K562 (cell line): Measurements from ENCODE around the gene KTI12. TPM values are rescaled to one million over a fixed set of nuclear protein-coding genes. Genes with fewer than 3 reads are reported as not detected.

ENCODE experiments used
- CHD4 ChIP-seq: fragments of 200-600 bp; sonication (generic); IDR thresholded peaks from 3 replicates; pipeline ENCODE4 v1.6.1; 2012; ENCODE audit warnings: low read depth, mild to moderate bottlenecking, mixed read lengths, low read length, inconsistent platforms; ENCODE audit not compliant: insufficient read depth, insufficient replicate concordance, poor library complexity, severe bottlenecking
- CTBP1 ChIP-seq: fragments of 450-650 bp; IDR thresholded peaks from 2 replicates; pipeline ENCODE4 v1.6.1; 2016; ENCODE audit warnings: borderline replicate concordance
- HDAC2 ChIP-seq: fragments of 450-650 bp; IDR thresholded peaks from 2 replicates; pipeline ENCODE4 v1.6.1; 2016; ENCODE audit warnings: mild to moderate bottlenecking
- LARP7 ChIP-seq: fragments of 450-650 bp; IDR thresholded peaks from 2 replicates; pipeline ENCODE4 v1.6.1; 2016
- MTA3 ChIP-seq: fragments of 450-650 bp; formaldehyde crosslinking; IDR thresholded peaks from 2 replicates; pipeline ENCODE4 v1.6.1; 2017; ENCODE audit warnings: mild to moderate bottlenecking, borderline replicate concordance
- RBFOX2 ChIP-seq: fragments of 200-400 bp; formaldehyde crosslinking; IDR thresholded peaks from 2 replicates; pipeline ENCODE4 v1.6.1; 2017; ENCODE audit warnings: low read depth, mild to moderate bottlenecking, low read length, moderate library complexity
- SNRNP70 ChIP-seq: fragments of 200-400 bp; formaldehyde crosslinking; optimal IDR thresholded peaks from 2 replicates; pipeline ENCODE3; 2017; ENCODE audit warnings: low read depth, low read length
- TCF7 ChIP-seq: sonication (generic); IDR thresholded peaks from 2 replicates; pipeline ENCODE4 v1.6.1; 2016; ENCODE audit warnings: antibody characterized with exemption, borderline replicate concordance
- XRCC5 ChIP-seq: fragments of 200-400 bp; formaldehyde crosslinking; IDR thresholded peaks from 2 replicates; pipeline ENCODE4 v1.6.1; 2017; ENCODE audit warnings: low read depth, mild to moderate bottlenecking, low read length
- ZNF134 ChIP-seq: fragments of 250-450 bp; sonication (Bioruptor Pico); conservative IDR thresholded peaks from 2 replicates; pipeline ENCODE4 v1.4.0; 2020
- ZNF436 ChIP-seq: fragments of 250-450, 450-650 bp; sonication (Bioruptor Pico); formaldehyde crosslinking; IDR thresholded peaks from 2 replicates; pipeline ENCODE4 v1.7.0; 2020; ENCODE audit warnings: mild to moderate bottlenecking
- ZNF717 ChIP-seq: fragments of 250-450 bp; sonication (Bioruptor Pico); IDR thresholded peaks from 2 replicates; pipeline ENCODE4 v1.5.0; 2021
- ZZZ3 ChIP-seq: fragments of 450-650 bp; IDR thresholded peaks from 2 replicates; pipeline ENCODE4 v1.6.1; 2016; ENCODE audit warnings: antibody characterized with exemption, mild to moderate bottlenecking, moderate library complexity
- polyA plus RNA-seq, 8 experiments: library from polyadenylated mRNA; depleted of rRNA in 4 of 8; stranded (reverse) in 5 of 8; unstranded in 3 of 8; fragments of >200 nt; fragmentation: Nextera tagmentation in 2 of 8; fragmentation: Illumina TruSeq in 1 of 8; extraction: Ambion mirVana in 2 of 8; extraction: Trizol in 1 of 8; gene quantifications; 2 replicates each; pipeline versions ENCODE4 v1.2.1 to v1.2.3, GENCODE V29; 2011 to 2014; ENCODE audit warnings: inconsistent platforms in 1 of 8, missing spikeins in 1 of 8
- total RNA-seq, 7 experiments: library from RNA; depleted of rRNA in 6 of 7; stranded (reverse); fragments of >200 nt in 6 of 7; fragmentation: Illumina TruSeq in 2 of 7; extraction: Trizol in 2 of 7; gene quantifications; 2 replicates each; pipeline versions ENCODE4 v1.2.1 to v1.2.3, GENCODE V29; 2011 to 2021; ENCODE audit warnings: low replicate concordance in 1 of 7
- TF ChIP-seq, protein P1 (sequence below): fragments of 250-450 bp; sonication (Bioruptor Pico); IDR thresholded peaks from 2 replicates; pipeline ENCODE4 v1.5.0; 2021; ENCODE audit warnings: mild to moderate bottlenecking, moderate library complexity
- TF ChIP-seq, protein P2 (sequence below): fragments of 450-650 bp; conservative IDR thresholded peaks from 2 replicates; pipeline ENCODE4 v1.6.1; 2016; ENCODE audit warnings: missing genetic modification characterization, low read depth, mild to moderate bottlenecking, control low read depth, missing compliant biosample characterization
- TF ChIP-seq, protein P3 (sequence below): sonication (generic); formaldehyde crosslinking; IDR thresholded peaks from 2 replicates; pipeline ENCODE4 v1.8.1; 2023; ENCODE audit warnings: missing genetic modification reagents, mild to moderate bottlenecking, borderline replicate concordance

Gene KTI12
- total and polyA plus RNA-seq, 9 of the 15 experiments (the other 6 are each of a cell fraction or from before 2014, with no cell fraction given), result 3.1 to 22.8 (median 11.6) TPM

DNA sequence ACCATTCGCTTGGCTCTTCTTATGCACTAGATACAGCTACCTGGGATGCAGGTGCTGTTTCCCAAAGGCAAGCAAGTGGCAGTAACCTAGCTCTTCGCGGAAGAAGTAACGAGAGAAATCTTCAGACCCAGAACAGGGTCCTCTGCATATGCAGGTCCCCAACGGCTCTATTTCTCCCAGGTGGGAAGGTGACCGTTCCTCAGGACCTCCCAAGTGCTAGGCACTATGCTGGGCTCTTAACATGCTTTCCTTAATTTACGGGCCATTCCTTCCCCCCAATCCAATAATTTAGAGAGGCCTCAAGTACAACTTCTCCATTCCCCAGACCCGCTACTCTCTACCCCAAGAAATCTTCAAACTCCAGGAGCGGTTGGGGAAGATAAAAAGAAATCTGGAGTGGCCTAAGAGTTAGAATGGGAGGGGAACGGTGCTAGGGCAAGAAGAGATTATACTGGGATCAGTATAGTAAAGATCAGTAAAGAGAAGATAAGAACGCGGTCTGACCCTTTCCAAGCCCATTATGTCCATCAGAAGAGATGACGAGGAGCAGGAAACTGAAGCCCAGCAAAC, 21.0 kb upstream of the KTI12 start (continued):
- TF ChIP-seq, protein P1, sequence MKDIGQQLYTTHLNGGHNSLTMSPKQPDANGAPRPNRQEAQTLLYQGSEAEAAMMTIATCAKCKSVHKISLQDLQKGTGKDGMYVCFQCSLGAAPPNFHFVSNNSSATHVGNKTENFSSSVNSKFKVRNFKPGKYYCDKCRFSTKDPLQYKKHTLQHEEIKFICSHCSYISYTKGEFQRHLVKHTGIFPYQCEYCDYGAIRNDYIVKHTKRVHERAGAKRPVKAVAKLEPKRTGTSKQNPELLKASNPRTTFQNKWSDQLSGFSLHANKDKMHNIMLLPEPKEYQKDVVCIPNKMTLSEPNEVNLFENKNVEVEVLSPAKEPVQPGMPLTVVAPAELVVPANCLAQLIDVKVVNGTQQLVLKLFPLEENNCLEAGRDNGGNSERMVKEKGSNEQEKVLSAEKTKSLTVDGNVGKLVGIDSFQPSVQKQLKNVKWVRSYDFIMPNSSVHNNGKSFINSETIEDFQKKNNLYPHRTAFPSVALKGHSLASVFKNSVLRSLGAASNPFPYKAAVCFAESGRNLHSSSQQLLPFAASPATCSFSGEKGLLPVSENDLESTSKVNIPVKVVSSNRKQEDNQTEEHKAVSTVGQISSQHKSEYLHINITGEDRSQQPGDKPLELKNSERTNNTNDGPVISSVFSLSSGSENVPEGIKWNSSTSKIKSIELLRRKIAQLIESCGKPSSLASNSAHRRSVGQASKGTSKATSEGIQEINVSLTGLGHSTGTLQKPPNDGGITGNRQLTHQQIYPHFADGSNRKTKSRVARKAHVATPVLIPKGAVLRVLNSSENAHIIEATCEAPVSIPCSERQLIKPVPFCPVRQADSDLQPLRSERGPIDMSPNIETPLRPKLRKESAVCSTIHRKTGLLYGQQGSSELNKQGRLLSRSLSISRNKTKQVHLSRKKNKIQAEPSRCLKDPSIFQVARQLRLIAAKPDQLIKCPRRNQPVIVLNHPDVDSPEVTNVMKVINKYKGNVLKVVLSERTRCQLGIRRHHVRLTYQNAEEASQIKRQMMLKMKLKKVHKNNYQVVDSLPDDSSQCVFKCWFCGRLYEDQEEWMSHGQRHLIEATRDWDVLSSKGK (CRISPR knock-in tag), result no peak
- TF ChIP-seq RBFOX2 (no peak), ZNF134 (CRISPR knock-in tag) (no peak), ZNF436 (CRISPR knock-in tag) (no peak), ZZZ3 (no peak), XRCC5 (no peak), LARP7 (no peak), HDAC2 (0 out of 2 replicates have a peak, but pooled peaks have one; percentile 19), ZNF717 (CRISPR knock-in tag) (no peak), CHD4 (no peak), TCF7 (no peak), MTA3 (no peak), SNRNP70 (no peak), CTBP1 (no peak)
- TF ChIP-seq, protein P2, sequence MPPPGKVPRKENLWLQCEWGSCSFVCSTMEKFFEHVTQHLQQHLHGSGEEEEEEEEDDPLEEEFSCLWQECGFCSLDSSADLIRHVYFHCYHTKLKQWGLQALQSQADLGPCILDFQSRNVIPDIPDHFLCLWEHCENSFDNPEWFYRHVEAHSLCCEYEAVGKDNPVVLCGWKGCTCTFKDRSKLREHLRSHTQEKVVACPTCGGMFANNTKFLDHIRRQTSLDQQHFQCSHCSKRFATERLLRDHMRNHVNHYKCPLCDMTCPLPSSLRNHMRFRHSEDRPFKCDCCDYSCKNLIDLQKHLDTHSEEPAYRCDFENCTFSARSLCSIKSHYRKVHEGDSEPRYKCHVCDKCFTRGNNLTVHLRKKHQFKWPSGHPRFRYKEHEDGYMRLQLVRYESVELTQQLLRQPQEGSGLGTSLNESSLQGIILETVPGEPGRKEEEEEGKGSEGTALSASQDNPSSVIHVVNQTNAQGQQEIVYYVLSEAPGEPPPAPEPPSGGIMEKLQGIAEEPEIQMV (tag), result no peak
- TF ChIP-seq, protein P3, sequence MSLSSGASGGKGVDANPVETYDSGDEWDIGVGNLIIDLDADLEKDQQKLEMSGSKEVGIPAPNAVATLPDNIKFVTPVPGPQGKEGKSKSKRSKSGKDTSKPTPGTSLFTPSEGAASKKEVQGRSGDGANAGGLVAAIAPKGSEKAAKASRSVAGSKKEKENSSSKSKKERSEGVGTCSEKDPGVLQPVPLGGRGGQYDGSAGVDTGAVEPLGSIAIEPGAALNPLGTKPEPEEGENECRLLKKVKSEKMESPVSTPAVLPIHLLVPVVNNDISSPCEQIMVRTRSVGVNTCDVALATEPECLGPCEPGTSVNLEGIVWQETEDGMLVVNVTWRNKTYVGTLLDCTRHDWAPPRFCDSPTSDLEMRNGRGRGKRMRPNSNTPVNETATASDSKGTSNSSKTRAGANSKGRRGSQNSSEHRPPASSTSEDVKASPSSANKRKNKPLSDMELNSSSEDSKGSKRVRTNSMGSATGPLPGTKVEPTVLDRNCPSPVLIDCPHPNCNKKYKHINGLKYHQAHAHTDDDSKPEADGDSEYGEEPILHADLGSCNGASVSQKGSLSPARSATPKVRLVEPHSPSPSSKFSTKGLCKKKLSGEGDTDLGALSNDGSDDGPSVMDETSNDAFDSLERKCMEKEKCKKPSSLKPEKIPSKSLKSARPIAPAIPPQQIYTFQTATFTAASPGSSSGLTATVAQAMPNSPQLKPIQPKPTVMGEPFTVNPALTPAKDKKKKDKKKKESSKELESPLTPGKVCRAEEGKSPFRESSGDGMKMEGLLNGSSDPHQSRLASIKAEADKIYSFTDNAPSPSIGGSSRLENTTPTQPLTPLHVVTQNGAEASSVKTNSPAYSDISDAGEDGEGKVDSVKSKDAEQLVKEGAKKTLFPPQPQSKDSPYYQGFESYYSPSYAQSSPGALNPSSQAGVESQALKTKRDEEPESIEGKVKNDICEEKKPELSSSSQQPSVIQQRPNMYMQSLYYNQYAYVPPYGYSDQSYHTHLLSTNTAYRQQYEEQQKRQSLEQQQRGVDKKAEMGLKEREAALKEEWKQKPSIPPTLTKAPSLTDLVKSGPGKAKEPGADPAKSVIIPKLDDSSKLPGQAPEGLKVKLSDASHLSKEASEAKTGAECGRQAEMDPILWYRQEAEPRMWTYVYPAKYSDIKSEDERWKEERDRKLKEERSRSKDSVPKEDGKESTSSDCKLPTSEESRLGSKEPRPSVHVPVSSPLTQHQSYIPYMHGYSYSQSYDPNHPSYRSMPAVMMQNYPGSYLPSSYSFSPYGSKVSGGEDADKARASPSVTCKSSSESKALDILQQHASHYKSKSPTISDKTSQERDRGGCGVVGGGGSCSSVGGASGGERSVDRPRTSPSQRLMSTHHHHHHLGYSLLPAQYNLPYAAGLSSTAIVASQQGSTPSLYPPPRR (CRISPR knock-in tag), result no peak; the same call in 1 of the 2 replicates
